ENCODE measurements around the gene TMEM150A. TPM values are rescaled to one million over a fixed set of nuclear protein-coding genes. Genes with fewer than 3 reads are reported as not detected.

TMEM150A gene
- total and polyA plus RNA-seq, 2 donors (not counting 3 experiments of a cell fraction or from before 2014, with no cell fraction given) = 17.7 to 35.7 TPM

- Histone ChIP-seq H3K9ac (replicated peaks; ENCODE audit: extremely low read depth, insufficient read depth, low read length) (no peak overlapping the region), H3K9me1 (replicated peaks; ENCODE audit: control insufficient read depth, extremely low read depth, insufficient read depth, low read length) (no peaks in the 10 kb centered on the region), H3K4me1 (ENCODE audit: control insufficient read depth, extremely low read depth, insufficient read depth, low read length) (peaks cover 16% of the 10 kb centered on the region), H3K79me2 (ENCODE audit: control insufficient read depth, insufficient read depth, low read length) (peaks cover 19% of the 10 kb centered on the region), H3K27ac (ENCODE audit: insufficient read depth, low read depth, low read length) (no peak overlapping the region), H3K4me2 (ENCODE audit: insufficient read depth, low read length) (no peak overlapping the region), H2AFZ (ENCODE audit: low read depth, low read length) (no peak overlapping the region), H4K20me1 (replicated peaks; ENCODE audit: control insufficient read depth, extremely low read depth, insufficient read depth, low read length) (no peaks in the 10 kb centered on the region), H3K36me3 (ENCODE audit: control insufficient read depth in 2 of 2, extremely low read depth in 1 of 2, insufficient read depth in 2 of 2, low read length in 2 of 2) (peaks cover 0 to 29% of the 10 kb centered on the region in 2 experiments), H3K4me3 (replicated peaks in 1 of 3; ENCODE audit: insufficient read depth in 1 of 3, low read depth in 1 of 3, low read length in 3 of 3) (no peak overlapping the region), H3K27me3 (ENCODE audit: control insufficient read depth in 2 of 2, insufficient read depth in 2 of 2, low read length in 2 of 2) (no peaks in the 10 kb centered on the region), H3K9me3 (replicated peaks; ENCODE audit: control insufficient read depth, insufficient read depth, low read length) (no peaks in the 10 kb centered on the region)
- TF ChIP-seq JUN (IDR thresholded peaks at IDR 0.05; ENCODE audit: borderline replicate concordance, insufficient read depth, insufficient read length, low read depth) (no peak), EZH2 (IDR thresholded peaks at IDR 0.05; ENCODE audit: borderline replicate concordance, low read depth, low read length, severe bottlenecking) (no peak), GATA2 (IDR thresholded peaks at IDR 0.05; ENCODE audit: insufficient read depth, insufficient read length, low read depth, low read length) (no peak), POLR2AphosphoS5 (IDR thresholded peaks at IDR 0.05; ENCODE audit: insufficient read depth, low read depth, low read length) (no peak), MAX (IDR thresholded peaks at IDR 0.05; ENCODE audit: insufficient read depth, insufficient read length) (no peak), FOS (IDR thresholded peaks at IDR 0.05; ENCODE audit: borderline replicate concordance, insufficient read depth, low read length) (no peak), MYC (IDR thresholded peaks at IDR 0.05; ENCODE audit: low read depth, low read length) (no peak), POLR2A (IDR thresholded peaks at IDR 0.05; ENCODE audit: low read depth, low read length) (no peak)
- TF ChIP-seq, protein P1, sequence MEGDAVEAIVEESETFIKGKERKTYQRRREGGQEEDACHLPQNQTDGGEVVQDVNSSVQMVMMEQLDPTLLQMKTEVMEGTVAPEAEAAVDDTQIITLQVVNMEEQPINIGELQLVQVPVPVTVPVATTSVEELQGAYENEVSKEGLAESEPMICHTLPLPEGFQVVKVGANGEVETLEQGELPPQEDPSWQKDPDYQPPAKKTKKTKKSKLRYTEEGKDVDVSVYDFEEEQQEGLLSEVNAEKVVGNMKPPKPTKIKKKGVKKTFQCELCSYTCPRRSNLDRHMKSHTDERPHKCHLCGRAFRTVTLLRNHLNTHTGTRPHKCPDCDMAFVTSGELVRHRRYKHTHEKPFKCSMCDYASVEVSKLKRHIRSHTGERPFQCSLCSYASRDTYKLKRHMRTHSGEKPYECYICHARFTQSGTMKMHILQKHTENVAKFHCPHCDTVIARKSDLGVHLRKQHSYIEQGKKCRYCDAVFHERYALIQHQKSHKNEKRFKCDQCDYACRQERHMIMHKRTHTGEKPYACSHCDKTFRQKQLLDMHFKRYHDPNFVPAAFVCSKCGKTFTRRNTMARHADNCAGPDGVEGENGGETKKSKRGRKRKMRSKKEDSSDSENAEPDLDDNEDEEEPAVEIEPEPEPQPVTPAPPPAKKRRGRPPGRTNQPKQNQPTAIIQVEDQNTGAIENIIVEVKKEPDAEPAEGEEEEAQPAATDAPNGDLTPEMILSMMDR (IDR thresholded peaks at IDR 0.05; ENCODE audit: extremely low read depth in 1 of 2, insufficient read depth in 1 of 2, low read depth in 1 of 2, low read length in 2 of 2) = no peak
- DNase-seq (ENCODE audit: low read depth, low spot score) = no peak
- intact Hi-C loops (cut with micrococcal nuclease) (loop anchor here (5.0 kb wide), 1 partner anchor 178 kb away; no protein-coding TSS in a partner anchor), dilution Hi-C loops (cut with MboI; ENCODE audit: extremely low pct_ligation_motif_present, low sequenced_read_pairs) (no loop called here)
- ChIA-PET POLR2A (interaction anchor here (0.8 kb wide), 1 partner anchor 13 kb away, joined by 3 read pairs; no protein-coding TSS in a partner anchor), CTCF (interaction anchor here (0.7 to 2.3 kb wide), 3 partner anchors 10 to 13 kb away, joined by 3 to 8 read pairs (median 5); partner anchors contain the start of gene C2orf68)
- no TSS peak for BruUV-seq (replicated peaks)
- no peak for FAIRE-seq
These were observed 2.3 kb downstream of the TMEM150A start for GRCh38 chr2:85600235-85600575.

Data from endothelial cell of umbilical vein (primary cell).